Hepatocyte (in vitro differentiated cells): ENCODE measurements around the gene MRPL57. TPM values are rescaled to one million over a fixed set of nuclear protein-coding genes. Genes with fewer than 3 reads are reported as not detected.
"Not testable (repeated sequence)": the region's sequence is repeated elsewhere in the genome, so short reads cannot be mapped to it uniquely, and the experiment has no call there.

Experiments used
- DNase-seq: peaks from one replicate; pipeline ENCODE4 v3.0.0-alpha.2; 2016; ENCODE audit warnings: low spot score
- H2AFZ ChIP-seq: fragments of 200-600 bp; sonication (generic); 2 replicates; pipeline ENCODE4 v1.6.0; 2016; ENCODE audit warnings: antibody characterized with exemption, mild to moderate bottlenecking
- H3K27ac ChIP-seq: fragments of 200-600 bp; sonication (generic); 2 replicates; pipeline ENCODE4 v1.5.1; 2016; ENCODE audit warnings: mild to moderate bottlenecking
- H3K27me3 ChIP-seq: fragments of 200-600 bp; sonication (generic); 2 replicates; pipeline ENCODE4 v1.6.1; 2016
- H3K36me3 ChIP-seq: fragments of 200-600 bp; sonication (generic); replicated peaks from 2 replicates; pipeline ENCODE4 v1.5.1; 2016; ENCODE audit warnings: low read depth; ENCODE audit not compliant: insufficient read depth
- H3K4me1 ChIP-seq: fragments of 200-600 bp; sonication (generic); 2 replicates; pipeline ENCODE4 v1.5.1; 2016; ENCODE audit warnings: mild to moderate bottlenecking, moderate library complexity; ENCODE audit not compliant: insufficient read depth
- H3K4me2 ChIP-seq: fragments of 200-600 bp; sonication (generic); 2 replicates; pipeline ENCODE4 v1.6.0; 2016
- H3K4me3 ChIP-seq: fragments of 200-600 bp; sonication (generic); 2 replicates; pipeline ENCODE4 v1.5.1; 2016; ENCODE audit warnings: mild to moderate bottlenecking
- H3K79me2 ChIP-seq: fragments of 200-600 bp; sonication (generic); 2 replicates; pipeline ENCODE4 v1.6.0; 2017; ENCODE audit warnings: mild to moderate bottlenecking
- H3K9me2 ChIP-seq: fragments of 200-600 bp; sonication (generic); replicated peaks from 2 replicates; pipeline ENCODE4 v1.6.0; 2017; ENCODE audit warnings: mild to moderate bottlenecking; ENCODE audit not compliant: insufficient read depth
- H3K9me3 ChIP-seq: fragments of 200-600 bp; sonication (generic); 2 replicates; pipeline ENCODE4 v1.5.1; 2016; ENCODE audit warnings: low read depth, mild to moderate bottlenecking
- H4K20me1 ChIP-seq: fragments of 200-600 bp; sonication (generic); 2 replicates; pipeline ENCODE4 v1.6.0; 2016; ENCODE audit warnings: mild to moderate bottlenecking; ENCODE audit not compliant: insufficient read depth, poor library complexity, severe bottlenecking
- EZH2 ChIP-seq: fragments of 200-600 bp; sonication (generic); IDR thresholded peaks from 2 replicates; pipeline ENCODE4 v1.6.1; 2016; ENCODE audit warnings: antibody characterized with exemption, mild to moderate bottlenecking, borderline replicate concordance
- EZH2phosphoT487 ChIP-seq: fragments of 200-600 bp; sonication (generic); IDR thresholded peaks from one replicate; pipeline ENCODE4 v1.6.1; 2018; ENCODE audit warnings: antibody characterized with exemption, mild to moderate bottlenecking, low read depth, moderate library complexity; ENCODE audit not compliant: unreplicated experiment, severe bottlenecking
- WGBS: methylation state at CpG from one replicate; pipeline ENCODE4 v1.1.6; 2016; ENCODE audit warnings: low lambda C conversion rate; ENCODE audit errors: missing lambda C conversion rate; 5-methylcytosine and 5-hydroxymethylcytosine counted together
- polyA plus RNA-seq: library from polyadenylated mRNA; unstranded; fragments of >200 nt; fragmentation: Nextera tagmentation; extraction: Ambion mirVana; gene quantifications from 2 replicates; pipeline ENCODE4 v1.2.1, GENCODE V29; 2016
- total RNA-seq: library from RNA; depleted of rRNA; stranded (reverse); fragments of >200 nt; gene quantifications from 2 replicates; pipeline ENCODE4 v1.2.3, GENCODE V29; 2014
- TF ChIP-seq, protein P1 (sequence below): fragments of 200-600 bp; sonication (generic); IDR thresholded peaks from 2 replicates; pipeline ENCODE4 v1.5.1; 2016; ENCODE audit warnings: antibody characterized with exemption, mild to moderate bottlenecking; ENCODE audit not compliant: poor library complexity

The MRPL57 gene
- total and polyA plus RNA-seq, 2 experiments from 2014 or later: 25.1 to 57.1 TPM

DNA sequence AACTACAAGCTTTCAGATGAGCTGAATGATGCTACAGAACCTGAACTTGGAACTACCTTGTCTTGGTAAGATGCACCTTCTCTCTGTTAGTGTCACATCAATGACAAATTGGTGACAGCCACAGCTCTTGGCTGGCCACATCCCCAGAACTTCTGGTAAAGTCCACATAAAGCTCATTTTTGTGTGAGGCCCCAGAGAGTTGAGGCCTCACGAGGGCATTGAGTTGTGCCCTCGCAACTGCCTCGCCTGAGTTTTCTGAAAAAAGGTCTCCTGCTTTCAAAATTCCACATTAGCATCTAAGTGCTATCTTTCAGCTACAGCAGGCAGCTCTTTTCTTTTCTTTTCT is 42.6 kb downstream of the MRPL57 start:
- Histone ChIP-seq H4K20me1 (no peaks in the 10 kb centered on the region), H3K4me3 (no peak overlapping the region), H3K36me3 (no peaks in the 10 kb centered on the region), H3K4me2 (no peak overlapping the region), H3K27ac (no peak overlapping the region), H3K4me1 (no peaks in the 10 kb centered on the region), H3K9me2 (no peaks in the 10 kb centered on the region), H3K9me3 (peaks cover 4% of the 10 kb centered on the region), H2AFZ (no peak overlapping the region), H3K79me2 (no peaks in the 10 kb centered on the region), H3K27me3 (no peaks in the 10 kb centered on the region)
- TF ChIP-seq, protein P1, sequence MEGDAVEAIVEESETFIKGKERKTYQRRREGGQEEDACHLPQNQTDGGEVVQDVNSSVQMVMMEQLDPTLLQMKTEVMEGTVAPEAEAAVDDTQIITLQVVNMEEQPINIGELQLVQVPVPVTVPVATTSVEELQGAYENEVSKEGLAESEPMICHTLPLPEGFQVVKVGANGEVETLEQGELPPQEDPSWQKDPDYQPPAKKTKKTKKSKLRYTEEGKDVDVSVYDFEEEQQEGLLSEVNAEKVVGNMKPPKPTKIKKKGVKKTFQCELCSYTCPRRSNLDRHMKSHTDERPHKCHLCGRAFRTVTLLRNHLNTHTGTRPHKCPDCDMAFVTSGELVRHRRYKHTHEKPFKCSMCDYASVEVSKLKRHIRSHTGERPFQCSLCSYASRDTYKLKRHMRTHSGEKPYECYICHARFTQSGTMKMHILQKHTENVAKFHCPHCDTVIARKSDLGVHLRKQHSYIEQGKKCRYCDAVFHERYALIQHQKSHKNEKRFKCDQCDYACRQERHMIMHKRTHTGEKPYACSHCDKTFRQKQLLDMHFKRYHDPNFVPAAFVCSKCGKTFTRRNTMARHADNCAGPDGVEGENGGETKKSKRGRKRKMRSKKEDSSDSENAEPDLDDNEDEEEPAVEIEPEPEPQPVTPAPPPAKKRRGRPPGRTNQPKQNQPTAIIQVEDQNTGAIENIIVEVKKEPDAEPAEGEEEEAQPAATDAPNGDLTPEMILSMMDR: no peak
- TF ChIP-seq EZH2: no peak
- TF ChIP-seq EZH2phosphoT487: no peak
- no peak for DNase-seq
- WGBS: 74% methylated on average over 3 of the region's 3 CpGs

DNA sequence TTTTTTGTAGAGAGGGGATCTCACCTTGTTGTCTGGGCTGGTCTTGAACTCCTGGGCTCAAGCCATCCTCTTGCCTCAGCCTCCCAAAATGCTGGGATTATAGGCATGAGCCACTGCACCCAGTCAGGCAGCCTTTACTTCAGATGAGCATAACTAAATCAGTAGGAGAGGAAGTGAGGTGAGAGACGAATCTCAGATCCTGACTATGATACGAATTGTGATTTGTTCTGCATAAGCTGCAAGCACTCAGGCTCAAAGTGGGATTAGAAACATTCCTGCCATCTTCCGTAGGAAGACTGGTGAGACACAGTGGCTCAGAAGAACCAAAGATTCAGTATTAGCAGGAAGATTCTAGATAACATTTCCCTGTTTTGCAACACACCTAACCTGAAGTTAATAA is 43.3 kb downstream of the MRPL57 start:
- H3K4me2 ChIP-seq: not testable (repeated sequence)

DNA sequence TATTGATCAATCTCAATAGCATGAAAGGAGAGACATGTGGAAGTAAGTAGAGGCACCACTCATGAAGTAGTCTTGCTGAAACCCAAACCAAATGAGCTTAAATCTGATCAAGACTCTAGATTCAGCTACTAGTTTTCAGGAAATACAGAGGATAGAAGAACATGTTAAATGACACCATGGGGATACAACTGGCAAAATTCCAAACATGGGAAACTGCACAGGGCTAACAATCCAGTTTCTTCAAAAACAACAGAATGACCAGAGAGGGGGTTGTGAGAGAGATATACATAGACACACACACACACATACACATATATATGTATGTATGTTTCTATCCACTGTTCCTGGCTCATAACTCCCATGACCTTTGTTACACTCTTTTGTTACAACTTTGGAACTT is 44.8 kb downstream of the MRPL57 start:
- Histone ChIP-seq H3K4me3 (no peak overlapping the region), H3K9me2 (no peaks in the 10 kb centered on the region), H2AFZ (no peak overlapping the region), H3K9me3 (peaks cover 4% of the 10 kb centered on the region), H3K4me2 (no peak overlapping the region), H3K79me2 (no peaks in the 10 kb centered on the region), H3K36me3 (no peaks in the 10 kb centered on the region), H3K27me3 (no peaks in the 10 kb centered on the region), H3K27ac (no peak overlapping the region), H3K4me1 (no peaks in the 10 kb centered on the region), H4K20me1 (no peaks in the 10 kb centered on the region)
- no peak for DNase-seq
- no peak for TF ChIP-seq EZH2phosphoT487
- TF ChIP-seq EZH2: no peak

More for the DNA sequence above, 43.3 kb downstream of the MRPL57 start:
- H3K27ac ChIP-seq, H3K79me2 ChIP-seq, H3K4me1 ChIP-seq, H4K20me1 ChIP-seq, H3K4me3 ChIP-seq, H3K9me3 ChIP-seq, H3K9me2 ChIP-seq, DNase-seq, H3K36me3 ChIP-seq, H3K27me3 ChIP-seq, H2AFZ ChIP-seq: not testable (repeated sequence)
- WGBS: 52% methylated on average over 3 of the region's 3 CpGs

DNA sequence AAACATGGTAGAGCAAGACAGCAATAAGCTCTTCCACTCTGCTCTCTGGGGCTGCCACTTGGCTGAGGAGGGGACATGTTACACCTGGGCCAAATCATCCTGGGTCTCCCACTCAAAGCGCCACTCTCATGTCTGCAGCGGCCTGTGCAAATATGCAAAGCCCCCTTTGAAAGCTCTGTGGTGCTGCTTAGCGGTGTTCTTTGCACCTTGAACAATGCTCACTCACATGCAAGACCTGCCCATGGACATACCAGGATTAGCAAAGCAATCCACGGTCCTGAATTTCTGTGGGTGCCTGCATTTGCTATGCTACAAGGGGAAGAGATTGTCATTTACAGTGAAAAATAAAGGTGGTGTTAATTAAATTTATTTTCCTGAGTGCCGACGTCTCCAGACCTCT is 48.6 kb downstream of the MRPL57 start:
- Histone ChIP-seq H3K27ac (no peak overlapping the region), H3K4me1 (no peaks in the 10 kb centered on the region), H3K79me2 (no peaks in the 10 kb centered on the region), H3K4me3 (no peak overlapping the region), H3K36me3 (no peaks in the 10 kb centered on the region), H2AFZ (no peak overlapping the region), H3K27me3 (no peaks in the 10 kb centered on the region), H3K4me2 (no peak overlapping the region), H4K20me1 (no peaks in the 10 kb centered on the region), H3K9me3 (peaks cover 4% of the 10 kb centered on the region), H3K9me2 (no peaks in the 10 kb centered on the region)
- TF ChIP-seq EZH2phosphoT487: no peak
- TF ChIP-seq, protein P1: no peak
- no peak for TF ChIP-seq EZH2
- no peak for DNase-seq
- 83% methylated on average over 6 of the region's 6 CpGs for WGBS
